ENCODE results near the gene KCNK18.

The KCNK18 gene

DNA sequence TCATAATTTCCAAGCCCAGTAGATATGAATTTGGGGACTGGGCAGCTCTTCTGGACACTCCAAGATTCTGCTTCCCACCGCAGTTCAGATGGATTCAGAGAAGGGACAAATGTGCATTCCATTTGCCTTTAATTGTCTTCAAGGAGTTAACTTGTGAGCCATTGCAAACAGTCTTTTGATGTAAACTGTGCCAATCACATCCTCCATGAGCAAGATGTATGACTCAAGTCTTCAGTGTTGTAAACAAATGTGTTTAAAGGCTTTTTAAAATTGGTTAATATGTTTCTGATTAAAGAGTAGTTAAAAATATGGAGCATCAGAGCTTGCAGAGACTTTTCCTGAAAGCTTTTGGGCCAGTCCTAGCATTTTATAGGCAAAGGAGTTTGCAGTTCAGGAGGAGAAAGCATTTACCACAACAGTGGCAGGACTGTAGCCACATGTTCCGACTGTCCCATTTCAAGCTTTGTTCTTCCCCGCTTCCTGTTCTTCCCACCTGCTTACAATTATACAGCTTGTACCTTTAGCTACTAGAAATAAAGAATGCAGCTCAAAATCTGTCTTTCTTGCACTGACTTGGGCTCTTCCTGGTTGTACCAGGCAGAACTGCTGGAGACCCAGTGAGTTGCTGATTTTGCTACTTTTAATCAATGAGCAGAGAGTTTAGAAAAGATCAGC lies 49.8 kb downstream of the KCNK18 start:
- TF ChIP-seq, protein P1, sequence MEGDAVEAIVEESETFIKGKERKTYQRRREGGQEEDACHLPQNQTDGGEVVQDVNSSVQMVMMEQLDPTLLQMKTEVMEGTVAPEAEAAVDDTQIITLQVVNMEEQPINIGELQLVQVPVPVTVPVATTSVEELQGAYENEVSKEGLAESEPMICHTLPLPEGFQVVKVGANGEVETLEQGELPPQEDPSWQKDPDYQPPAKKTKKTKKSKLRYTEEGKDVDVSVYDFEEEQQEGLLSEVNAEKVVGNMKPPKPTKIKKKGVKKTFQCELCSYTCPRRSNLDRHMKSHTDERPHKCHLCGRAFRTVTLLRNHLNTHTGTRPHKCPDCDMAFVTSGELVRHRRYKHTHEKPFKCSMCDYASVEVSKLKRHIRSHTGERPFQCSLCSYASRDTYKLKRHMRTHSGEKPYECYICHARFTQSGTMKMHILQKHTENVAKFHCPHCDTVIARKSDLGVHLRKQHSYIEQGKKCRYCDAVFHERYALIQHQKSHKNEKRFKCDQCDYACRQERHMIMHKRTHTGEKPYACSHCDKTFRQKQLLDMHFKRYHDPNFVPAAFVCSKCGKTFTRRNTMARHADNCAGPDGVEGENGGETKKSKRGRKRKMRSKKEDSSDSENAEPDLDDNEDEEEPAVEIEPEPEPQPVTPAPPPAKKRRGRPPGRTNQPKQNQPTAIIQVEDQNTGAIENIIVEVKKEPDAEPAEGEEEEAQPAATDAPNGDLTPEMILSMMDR (conservative IDR thresholded peaks at IDR 0.05; ENCODE audit: low read depth, low read length) = no peak
- no peak overlapping the region for H3K4me3 ChIP-seq (ENCODE audit: low read length)
- DNase-seq (ENCODE audit: low read depth) = no peak

DNA sequence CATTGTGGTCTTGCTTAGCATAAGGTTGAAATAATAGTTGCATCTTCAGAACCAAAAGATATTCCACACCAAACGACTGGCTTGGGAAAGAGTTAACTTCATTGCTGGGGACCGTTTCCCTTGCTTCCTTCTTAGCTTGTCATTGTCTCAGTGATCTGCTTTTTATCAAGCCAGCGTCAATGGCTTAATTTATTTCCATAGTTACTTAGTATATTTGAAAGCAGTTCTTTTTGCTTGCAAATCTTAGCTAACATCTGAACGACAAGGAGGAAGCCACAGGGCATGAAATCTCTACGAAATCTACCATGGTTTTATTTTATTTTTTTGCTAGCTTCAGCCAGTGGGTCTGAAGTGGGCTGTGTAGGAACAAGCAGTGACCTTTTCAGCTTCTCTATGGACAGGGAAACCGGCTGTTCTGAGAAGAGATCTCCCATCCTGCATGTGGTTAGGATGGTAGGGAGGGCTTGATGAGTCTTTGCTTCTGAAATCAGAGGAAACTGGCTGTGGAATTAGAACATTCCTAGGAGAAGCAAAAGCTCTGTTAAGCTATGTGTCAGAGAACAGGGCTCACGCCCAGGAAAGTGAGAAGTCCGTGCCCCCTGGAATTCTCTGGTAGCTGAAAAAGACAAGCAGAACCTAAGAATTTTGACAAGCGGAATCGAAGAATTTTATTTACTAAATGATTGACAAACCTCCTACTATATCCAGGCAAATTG lies 51.6 kb downstream of the KCNK18 start:
- TF ChIP-seq, protein P1 (conservative IDR thresholded peaks at IDR 0.05; ENCODE audit: low read depth, low read length) = no peak
- no peak overlapping the region for H3K4me3 ChIP-seq (ENCODE audit: low read length)
- DNase-seq (ENCODE audit: low read depth) = no peak

DNA sequence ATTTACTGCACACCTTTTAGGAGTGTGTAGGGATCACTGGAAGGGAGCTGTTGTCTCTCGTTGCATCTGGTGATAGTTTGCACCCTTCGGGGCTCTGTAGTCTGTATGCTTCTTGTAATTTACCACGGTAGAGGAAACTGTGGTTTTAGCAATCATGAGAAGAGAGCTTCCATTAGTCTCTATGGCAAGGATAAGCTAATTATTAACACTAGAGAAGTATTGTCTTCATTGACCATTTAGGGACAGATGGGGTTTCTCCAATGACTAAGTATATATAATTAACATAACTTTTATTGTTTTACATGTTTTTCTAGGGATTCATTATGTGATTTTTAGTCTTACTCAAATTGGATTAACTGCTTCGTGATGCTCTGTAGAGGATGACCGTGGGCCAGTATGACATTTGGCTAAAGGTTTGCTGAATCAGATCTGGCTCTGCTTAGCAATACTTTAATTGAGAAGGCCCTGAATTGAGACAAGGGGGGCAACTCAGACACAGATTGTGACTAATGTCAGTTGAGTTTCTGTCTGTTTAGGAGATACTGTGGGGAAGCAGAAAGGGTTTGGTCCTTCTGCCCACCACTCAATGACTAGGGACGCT lies 52.3 kb downstream of the KCNK18 start:
- TF ChIP-seq, protein P1 (conservative IDR thresholded peaks at IDR 0.05; ENCODE audit: low read depth, low read length) = no peak
- no peak for DNase-seq (ENCODE audit: low read depth)
- H3K4me3 ChIP-seq (ENCODE audit: low read length) = no peak overlapping the region

DNA sequence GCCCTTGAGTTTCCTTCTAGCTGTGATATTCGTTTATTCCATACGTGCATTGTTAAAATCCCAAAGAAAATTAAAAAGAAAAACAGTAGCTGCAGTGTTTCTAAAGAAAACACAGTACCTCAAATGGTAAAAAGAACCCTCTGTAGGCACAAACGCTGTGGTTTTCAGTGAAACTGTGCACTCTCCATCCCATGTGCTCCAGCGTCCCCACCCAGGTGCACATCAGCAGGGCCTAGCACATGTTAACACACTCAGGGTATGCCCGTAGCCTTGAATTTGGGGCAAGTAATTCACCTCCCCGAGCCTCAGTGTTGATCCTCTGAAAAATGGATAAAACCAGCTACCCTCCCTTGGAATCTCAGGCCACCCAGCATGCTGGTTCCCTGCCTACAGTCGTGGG lies 53.1 kb downstream of the KCNK18 start:
- TF ChIP-seq, protein P1 (conservative IDR thresholded peaks at IDR 0.05; ENCODE audit: low read depth, low read length) = no peak
- H3K4me3 ChIP-seq (ENCODE audit: low read length) = no peak overlapping the region
- DNase-seq (ENCODE audit: low read depth) = no peak

DNA sequence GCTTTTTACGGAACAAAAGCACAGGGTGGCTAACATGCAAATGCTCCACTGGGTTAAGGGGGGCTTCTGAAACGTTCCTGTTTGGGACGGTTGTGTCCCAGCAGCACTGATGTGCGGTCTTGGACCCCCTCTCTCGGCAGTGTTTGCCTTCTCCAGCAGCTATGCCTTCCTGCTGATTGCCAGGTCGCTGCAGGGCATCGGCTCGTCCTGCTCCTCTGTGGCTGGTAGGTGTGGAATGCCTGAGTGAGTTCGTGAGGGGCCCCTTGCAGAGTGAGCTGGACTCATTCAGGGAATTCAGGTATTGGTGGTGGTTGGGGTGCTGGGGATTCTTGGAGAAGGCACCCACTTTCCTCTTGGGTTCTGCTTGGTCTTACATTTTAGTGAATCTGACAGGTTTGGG lies 56.6 kb downstream of the KCNK18 start:
- no peak for DNase-seq (ENCODE audit: low read depth)
- TF ChIP-seq, protein P1 (conservative IDR thresholded peaks at IDR 0.05; ENCODE audit: low read depth, low read length) = no peak
- no peak overlapping the region for H3K4me3 ChIP-seq (ENCODE audit: low read length)

DNA sequence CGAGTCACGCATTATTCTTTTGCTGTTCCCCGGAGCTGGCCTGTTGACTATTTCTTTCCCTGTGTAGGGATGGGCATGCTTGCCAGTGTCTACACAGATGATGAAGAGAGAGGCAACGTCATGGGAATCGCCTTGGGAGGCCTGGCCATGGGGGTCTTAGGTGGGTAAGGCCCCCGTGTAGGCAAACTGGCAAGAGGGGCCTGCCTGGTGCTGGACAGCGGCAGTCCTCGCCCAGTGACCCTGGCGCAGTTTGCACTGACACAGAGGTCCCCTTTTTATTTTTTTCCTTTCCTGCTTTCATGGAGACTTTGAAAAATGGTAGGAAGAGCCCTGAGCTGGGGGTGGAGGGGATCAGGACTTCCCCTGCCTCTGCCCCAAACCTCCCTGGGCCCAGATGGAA lies 57.0 kb downstream of the KCNK18 start:
- DNase-seq (ENCODE audit: low read depth) = no peak
- TF ChIP-seq, protein P1 (conservative IDR thresholded peaks at IDR 0.05; ENCODE audit: low read depth, low read length) = no peak
- no peak overlapping the region for H3K4me3 ChIP-seq (ENCODE audit: low read length)
